OCI-LY7 (cell line): ENCODE results near the gene WNT2B.

Experiments
- CTCF ChIP-seq: fragments of 200-600 bp; sonication (generic); conservative IDR thresholded peaks from 2 replicates; pipeline ENCODE4 v1.5.1; 2014; ENCODE audit warnings: mild to moderate bottlenecking, antibody characterized with exemption, low read length, moderate library complexity, mixed read lengths
- EZH2phosphoT487 ChIP-seq: fragments of 200-600 bp; sonication (generic); IDR thresholded peaks from 2 replicates; pipeline ENCODE4 v1.6.1; 2018; ENCODE audit warnings: low read depth, borderline replicate concordance, mild to moderate bottlenecking, mixed run types, antibody characterized with exemption, low read length, moderate library complexity, mixed read lengths

- TF ChIP-seq CTCF, result no peak
- no peak for TF ChIP-seq EZH2phosphoT487
Measured at GRCh38 chr1:112460615-112461014, 48.1 kb upstream of the WNT2B start.
